ENCODE measurements around the gene MIP.

- no peak for TF ChIP-seq CTCF (IDR thresholded peaks at IDR 0.05)
- TF ChIP-seq POLR2A (IDR thresholded peaks at IDR 0.05): no peak
- TF ChIP-seq EP300 (IDR thresholded peaks at IDR 0.05): no peak
Measured at GRCh38 chr12:56454557-56454956, at the start of gene MIP.
